HAP-1 (cell line): Measurements from ENCODE around the gene DOK7.
"Not testable (repeated sequence)": the region's sequence is repeated elsewhere in the genome, so short reads cannot be mapped to it uniquely, and the experiment has no call there.

Experiments used
- DNase-seq, 2 experiments: peaks; one replicate each; pipeline ENCODE4 v3.0.0-alpha.2; 2016 to 2020; ENCODE audit warnings: low spot score in 2 of 2
- H3K27me3 ChIP-seq: fragments of 250-450 bp; sonication (Bioruptor Pico); 2 replicates; pipeline ENCODE4 v1.5.1; 2020; ENCODE audit warnings: low read depth, mild to moderate bottlenecking, moderate library complexity
- H3K36me3 ChIP-seq: fragments of 250-450 bp; sonication (Bioruptor Pico); replicated peaks from 2 replicates; pipeline ENCODE4 v1.5.1; 2020; ENCODE audit warnings: mild to moderate bottlenecking
- H3K4me1 ChIP-seq: fragments of 250-450 bp; sonication (Bioruptor Pico); 2 replicates; pipeline ENCODE4 v1.5.1; 2020; ENCODE audit warnings: mild to moderate bottlenecking
- H3K4me3 ChIP-seq: fragments of 250-450 bp; sonication (Bioruptor Pico); 2 replicates; pipeline ENCODE4 v1.5.1; 2020; ENCODE audit warnings: mild to moderate bottlenecking, moderate library complexity
- H3K9me3 ChIP-seq: fragments of 250-450 bp; sonication (Bioruptor Pico); 2 replicates; pipeline ENCODE4 v1.5.1; 2020; ENCODE audit warnings: mild to moderate bottlenecking, moderate library complexity
- in situ Hi-C: fragments of 300-500 bp; cut with MboI; formaldehyde crosslinking; loops from 3 replicates; pipeline ENCODE4 v1.14.3; 2020; ENCODE audit warnings: low sequenced_read_pairs, inconsistent platforms, mixed read lengths

Gene DOK7

GRCh38 chr4:3451956-3452355 is 11.2 kb upstream of the DOK7 start:
- no peak overlapping the region for H3K4me3 ChIP-seq
- H3K27me3 ChIP-seq = no peaks in the 10 kb centered on the region
- no peak for DNase-seq
- no peaks in the 10 kb centered on the region for H3K36me3 ChIP-seq
- in situ Hi-C loops = no loop called here
- H3K9me3 ChIP-seq = peaks cover 3% of the 10 kb centered on the region; the same call in 1 of the 2 replicates
- H3K4me1 ChIP-seq = no peaks in the 10 kb centered on the region

- Histone ChIP-seq H3K4me3 (no peak overlapping the region), H3K4me1 (no peaks in the 10 kb centered on the region), H3K36me3 (no peaks in the 10 kb centered on the region), H3K27me3 (no peaks in the 10 kb centered on the region), H3K9me3 (peaks cover 3% of the 10 kb centered on the region; the same call in 1 of the 2 replicates)
- peak in 1 of 2 experiments; percentile 46 for DNase-seq
- in situ Hi-C loops = no loop called here
Measured at GRCh38 chr4:3452376-3452775, 10.7 kb upstream of the DOK7 start.

- H3K27me3 ChIP-seq, H3K36me3 ChIP-seq, H3K4me1 ChIP-seq, in situ Hi-C loops, H3K9me3 ChIP-seq, H3K4me3 ChIP-seq, DNase-seq: not testable (repeated sequence)
Measured at GRCh38 chr4:3455596-3455995, 7.5 kb upstream of the DOK7 start.

GRCh38 chr4:3458371-3458770 is 4.7 kb upstream of the DOK7 start:
- in situ Hi-C loops = no loop called here
- no peaks in the 10 kb centered on the region for H3K36me3 ChIP-seq
- no peak for DNase-seq
- H3K27me3 ChIP-seq = peaks cover 9% of the 10 kb centered on the region; the same call in 1 of the 2 replicates
- H3K9me3 ChIP-seq = peaks cover 3% of the 10 kb centered on the region; the same call in 1 of the 2 replicates
- H3K4me3 ChIP-seq = no peak overlapping the region
- no peaks in the 10 kb centered on the region for H3K4me1 ChIP-seq

- DNase-seq, H3K36me3 ChIP-seq, H3K27me3 ChIP-seq, H3K9me3 ChIP-seq, H3K4me1 ChIP-seq, in situ Hi-C loops, H3K4me3 ChIP-seq: not testable (repeated sequence)
Measured at GRCh38 chr4:3459156-3459555, 4.0 kb upstream of the DOK7 start.

- in situ Hi-C loops = no loop called here
- peaks cover 9% of the 10 kb centered on the region; the same call in 1 of the 2 replicates for H3K27me3 ChIP-seq
- no peaks in the 10 kb centered on the region for H3K9me3 ChIP-seq
- H3K36me3 ChIP-seq = no peaks in the 10 kb centered on the region
- no peaks in the 10 kb centered on the region for H3K4me1 ChIP-seq
- H3K4me3 ChIP-seq = no peak overlapping the region
- DNase-seq = no peak
Measured at GRCh38 chr4:3460926-3461325, 2.2 kb upstream of the DOK7 start.

GRCh38 chr4:3461515-3462291 is 1.4 kb upstream of the DOK7 start:
- no peaks in the 10 kb centered on the region for H3K4me1 ChIP-seq
- no peaks in the 10 kb centered on the region for H3K36me3 ChIP-seq
- H3K4me3 ChIP-seq = no peak overlapping the region
- no peaks in the 10 kb centered on the region for H3K9me3 ChIP-seq
- H3K27me3 ChIP-seq = peaks cover 9% of the 10 kb centered on the region; the same call in 1 of the 2 replicates
- in situ Hi-C loops = no loop called here
- DNase-seq = no peak

- H3K4me1 ChIP-seq = no peaks in the 10 kb centered on the region
- no peaks in the 10 kb centered on the region for H3K36me3 ChIP-seq
- H3K9me3 ChIP-seq = no peaks in the 10 kb centered on the region
- no peak overlapping the region for H3K4me3 ChIP-seq
- in situ Hi-C loops = no loop called here
- DNase-seq = no peak
- peaks cover 9% of the 10 kb centered on the region; the same call in 1 of the 2 replicates for H3K27me3 ChIP-seq
Measured at GRCh38 chr4:3462321-3462789, 751 bp upstream of the DOK7 start.

GRCh38 chr4:3463556-3464348 is 646 bp downstream of the DOK7 start:
- Histone ChIP-seq H3K4me1 (no peaks in the 10 kb centered on the region), H3K36me3 (no peaks in the 10 kb centered on the region), H3K9me3 (no peaks in the 10 kb centered on the region), H3K4me3 (no peak overlapping the region), H3K27me3 (peaks cover 9% of the 10 kb centered on the region; the same call in 1 of the 2 replicates)
- DNase-seq = no peak
- in situ Hi-C loops = no loop called here

- Histone ChIP-seq H3K36me3 (no peaks in the 10 kb centered on the region), H3K9me3 (no peaks in the 10 kb centered on the region), H3K4me1 (no peaks in the 10 kb centered on the region), H3K4me3 (no peak overlapping the region), H3K27me3 (peaks cover 6% of the 10 kb centered on the region; the same call in 1 of the 2 replicates)
- in situ Hi-C loops = no loop called here
- DNase-seq = no peak
Measured at GRCh38 chr4:3464349-3464905, 1.3 kb downstream of the DOK7 start.

- no peak for DNase-seq
- H3K4me1 ChIP-seq = no peaks in the 10 kb centered on the region
- H3K27me3 ChIP-seq = peaks cover 6% of the 10 kb centered on the region; the same call in 1 of the 2 replicates
- in situ Hi-C loops = no loop called here
- H3K9me3 ChIP-seq = no peaks in the 10 kb centered on the region
- H3K4me3 ChIP-seq = no peak overlapping the region
- no peaks in the 10 kb centered on the region for H3K36me3 ChIP-seq
Measured at GRCh38 chr4:3464911-3465697, 2.0 kb downstream of the DOK7 start.

GRCh38 chr4:3465698-3466671 is 2.9 kb downstream of the DOK7 start:
- in situ Hi-C loops = no loop called here
- H3K9me3 ChIP-seq = no peaks in the 10 kb centered on the region
- H3K4me1 ChIP-seq = no peaks in the 10 kb centered on the region
- no peak overlapping the region for H3K4me3 ChIP-seq
- no peaks in the 10 kb centered on the region for H3K36me3 ChIP-seq
- DNase-seq = no peak
- H3K27me3 ChIP-seq = peaks cover 6% of the 10 kb centered on the region; the same call in 1 of the 2 replicates
